IMR-90 (cell line): ENCODE data around the gene NUTM1. TPM values are rescaled to one million over a fixed set of nuclear protein-coding genes. Genes with fewer than 3 reads are reported as not detected.

Source experiments
- ATAC-seq: fragments of 200-7000 bp; cut with Tn5 transposase; 2 replicates; pipeline ENCODE4 v1.9.1; 2020; ENCODE audit warnings: low read depth, mild to moderate bottlenecking, moderate library complexity
- BruUV-seq: library from RNA; stranded (reverse); fragments of 400-500 nt; replicated peaks from 2 replicates; lab custom pipeline; 2021; lab: Mats Ljungman, UMichigan
- CTCF ChIA-PET: fragments of 300-600 bp; formaldehyde crosslinking; extraction: SDS; loops from one replicate; lab custom pipeline; 2021; ENCODE audit warnings: antibody characterized with exemption; lab: Yijun Ruan, JAX
- POLR2A ChIA-PET: fragments of 300-600 bp; sonication (Branson Sonifier 250); formaldehyde crosslinking; loops from one replicate; lab custom pipeline; 2022; ENCODE audit warnings: antibody characterized with exemption; ENCODE audit not compliant: unreplicated experiment; lab: Charles Lee
- DNase-seq: peaks from one replicate; pipeline ENCODE4 v3.0.0; 2013
- H2AFZ ChIP-seq: replicated peaks from 2 replicates; pipeline ENCODE3; 2013; ENCODE audit warnings: low read length, mild to moderate bottlenecking; ENCODE audit not compliant: poor library complexity
- H2AK5ac ChIP-seq: 2 replicates; pipeline ENCODE4 v1.6.1; 2013; ENCODE audit warnings: low read depth, low read length, inconsistent platforms
- H2AK9ac ChIP-seq: replicated peaks from 2 replicates; pipeline ENCODE3; 2013; ENCODE audit warnings: mild to moderate bottlenecking, low read depth, low read length, moderate library complexity; ENCODE audit not compliant: poor library complexity
- H2BK120ac ChIP-seq: 2 replicates; pipeline ENCODE4 v1.6.1; 2013; ENCODE audit warnings: low read depth, low read length, inconsistent platforms
- H2BK15ac ChIP-seq: 3 replicates; pipeline ENCODE4 v1.6.1; 2013; ENCODE audit warnings: low read depth, low read length, inconsistent platforms
- H2BK20ac ChIP-seq: 2 replicates; pipeline ENCODE4 v1.6.1; 2013; ENCODE audit warnings: low read depth, mild to moderate bottlenecking, inconsistent platforms, low read length, moderate library complexity
- H2BK5ac ChIP-seq: 2 replicates; pipeline ENCODE4 v1.6.1; 2013; ENCODE audit warnings: mild to moderate bottlenecking, low read depth, low read length, inconsistent platforms; ENCODE audit not compliant: poor library complexity, severe bottlenecking
- H3K14ac ChIP-seq: replicated peaks from 2 replicates; pipeline ENCODE4 v1.6.1; 2013; ENCODE audit warnings: low read depth, low read length, inconsistent platforms
- H3K18ac ChIP-seq: 2 replicates; pipeline ENCODE4 v1.6.1; 2013; ENCODE audit warnings: low read depth, low read length, control low read depth
- H3K23ac ChIP-seq: 2 replicates; pipeline ENCODE4 v1.6.1; 2013; ENCODE audit warnings: low read depth, low read length, inconsistent platforms
- H3K27ac ChIP-seq: 2 replicates; pipeline ENCODE4 v1.5.1; 2013; ENCODE audit warnings: mild to moderate bottlenecking, control low read depth, low read length; ENCODE audit not compliant: insufficient read depth
- H3K27me3 ChIP-seq: 2 replicates; pipeline ENCODE4 v1.6.1; 2013; ENCODE audit warnings: low read length; ENCODE audit not compliant: control insufficient read depth, insufficient read depth
- H3K36me3 ChIP-seq: 2 replicates; pipeline ENCODE4 v1.6.1; 2013; ENCODE audit warnings: low read length, mixed read lengths; ENCODE audit not compliant: control insufficient read depth, insufficient read depth
- H3K4ac ChIP-seq: 2 replicates; pipeline ENCODE4 v1.6.1; 2013; ENCODE audit warnings: low read depth, low read length, inconsistent platforms
- H3K4me1 ChIP-seq: 2 replicates; pipeline ENCODE4 v1.6.1; 2013; ENCODE audit warnings: low read length, mixed read lengths; ENCODE audit not compliant: control insufficient read depth, insufficient read depth
- H3K4me2 ChIP-seq: 2 replicates; pipeline ENCODE4 v1.6.1; 2013; ENCODE audit warnings: low read depth, mild to moderate bottlenecking, control low read depth, low read length, moderate library complexity
- H3K4me3 ChIP-seq: 2 replicates; pipeline ENCODE4 v1.5.1; 2013; ENCODE audit warnings: low read depth, mild to moderate bottlenecking, control low read depth, low read length, moderate library complexity; ENCODE audit not compliant: insufficient read depth
- H3K56ac ChIP-seq: 2 replicates; pipeline ENCODE4 v1.6.1; 2013; ENCODE audit warnings: low read length, inconsistent platforms; ENCODE audit not compliant: insufficient read depth; ENCODE audit errors: extremely low read depth
- H3K79me1 ChIP-seq, 2 experiments: 2 replicates each; pipeline ENCODE4 v1.6.1; 2013; ENCODE audit warnings: low read length in 2 of 2, inconsistent platforms in 1 of 2, low read depth in 1 of 2
- H3K9ac ChIP-seq: 2 replicates; pipeline ENCODE4 v1.6.1; 2013; ENCODE audit warnings: low read depth, low read length, control low read depth
- H3K9me1 ChIP-seq: 2 replicates; pipeline ENCODE4 v1.6.1; 2013; ENCODE audit warnings: low read length, inconsistent platforms; ENCODE audit not compliant: insufficient read depth
- H3K9me3 ChIP-seq: 2 replicates; pipeline ENCODE4 v1.6.1; 2013; ENCODE audit warnings: low read length; ENCODE audit not compliant: control insufficient read depth, insufficient read depth
- H4K20me1 ChIP-seq: 2 replicates; pipeline ENCODE4 v1.6.1; 2013; ENCODE audit warnings: low read length, inconsistent platforms; ENCODE audit not compliant: insufficient read depth
- H4K5ac ChIP-seq: 2 replicates; pipeline ENCODE4 v1.6.1; 2013; ENCODE audit warnings: mild to moderate bottlenecking, low read depth, low read length, control low read depth
- H4K8ac ChIP-seq, 2 experiments: 2 replicates each; pipeline ENCODE4 v1.6.1; 2013; ENCODE audit warnings: low read depth in 2 of 2, low read length in 2 of 2, control low read depth in 1 of 2, inconsistent platforms in 1 of 2
- H4K91ac ChIP-seq: 2 replicates; pipeline ENCODE4 v1.6.1; 2013; ENCODE audit warnings: low read depth, low read length, inconsistent platforms; ENCODE audit not compliant: insufficient read depth
- BHLHE40 ChIP-seq: fragments of 150-350 bp; IDR thresholded peaks from 2 replicates; pipeline ENCODE4 v1.6.1; 2016; ENCODE audit warnings: mild to moderate bottlenecking, low read depth, low read length
- CEBPB ChIP-seq: IDR thresholded peaks from 2 replicates; pipeline ENCODE4 v1.6.1; 2012; ENCODE audit warnings: low read depth, low read length, improper control_type of control experiment
- CTCF ChIP-seq: conservative IDR thresholded peaks from 2 replicates; pipeline ENCODE4 v1.5.1; 2012; ENCODE audit warnings: mild to moderate bottlenecking, low read depth, low read length, improper control_type of control experiment
- FOS ChIP-seq: fragments of 150-350 bp; IDR thresholded peaks from 2 replicates; pipeline ENCODE4 v1.6.1; 2016; ENCODE audit warnings: low read depth, low read length
- MAFK ChIP-seq: IDR thresholded peaks from 2 replicates; pipeline ENCODE4 v1.6.1; 2012; ENCODE audit warnings: low read depth, low read length, improper control_type of control experiment
- MAZ ChIP-seq: IDR thresholded peaks from 2 replicates; pipeline ENCODE4 v1.6.1; 2012; ENCODE audit warnings: low read depth, mild to moderate bottlenecking, low read length, improper control_type of control experiment, moderate library complexity, borderline replicate concordance
- MXI1 ChIP-seq: IDR thresholded peaks from 2 replicates; pipeline ENCODE4 v1.6.1; 2012; ENCODE audit warnings: low read depth, mild to moderate bottlenecking, low read length, moderate library complexity, borderline replicate concordance
- NFE2L2 ChIP-seq: fragments of 150-350 bp; IDR thresholded peaks from 2 replicates; pipeline ENCODE4 v1.6.1; 2016; ENCODE audit warnings: low read depth, mild to moderate bottlenecking, low read length
- SMC3 ChIP-seq: fragments of 150-350 bp; IDR thresholded peaks from 2 replicates; pipeline ENCODE4 v1.6.1; 2016; ENCODE audit warnings: low read depth, mild to moderate bottlenecking, antibody characterized with exemption, low read length, moderate library complexity
- WGBS, 2 experiments: methylation state at CpG; one replicate each; pipeline versions ENCODE4 v1.1.5 to v1.1.7; 2013; ENCODE audit warnings: missing lambda C conversion rate in 2 of 2; ENCODE audit not compliant: insufficient read length in 1 of 2; ENCODE audit errors: extremely low coverage in 2 of 2; 5-methylcytosine and 5-hydroxymethylcytosine counted together
- dilution Hi-C: fragments of 300-500 bp; cut with HindIII; formaldehyde crosslinking; loops from one replicate; pipeline ENCODE4 v1.14.3; 2018; ENCODE audit warnings: low sequenced_read_pairs; ENCODE audit not compliant: unreplicated experiment
- in situ Hi-C: fragments of 300-500 bp; cut with MboI; formaldehyde crosslinking; loops from 3 replicates; pipeline ENCODE4 v1.14.3; 2019; ENCODE audit warnings: low sequenced_read_pairs, inconsistent platforms, mixed read lengths
- intact Hi-C: fragments of 100-400 bp; cut with micrococcal nuclease; formaldehyde crosslinking; loops from 2 replicates; pipeline ENCODE4 v1.10.0; 2022
- polyA plus RNA-seq, 3 experiments: library from polyadenylated mRNA; depleted of rRNA; stranded (reverse); fragments of >200 nt; gene quantifications; 2 replicates each; pipeline ENCODE4 v1.2.3, GENCODE V29; 2012; ENCODE audit warnings: low replicate concordance in 1 of 3
- total RNA-seq: library from RNA; depleted of rRNA; stranded (reverse); fragments of >200 nt; gene quantifications from 2 replicates; pipeline ENCODE4 v1.2.3, GENCODE V29; 2012
- TF ChIP-seq, protein P1 (sequence below): fragments of 150-350 bp; IDR thresholded peaks from 2 replicates; pipeline ENCODE4 v1.6.1; 2016; ENCODE audit warnings: low read depth, mild to moderate bottlenecking, low read length, moderate library complexity, borderline replicate concordance
- TF ChIP-seq, protein P2 (sequence below): fragments of 150-350 bp; IDR thresholded peaks from 2 replicates; pipeline ENCODE4 v1.6.1; 2017; ENCODE audit warnings: mild to moderate bottlenecking, antibody characterized with exemption, low read length, low read depth

Gene NUTM1
- total and polyA plus RNA-seq, 2 of the 4 experiments (the other 2 are of a cell fraction), result not detected

DNA sequence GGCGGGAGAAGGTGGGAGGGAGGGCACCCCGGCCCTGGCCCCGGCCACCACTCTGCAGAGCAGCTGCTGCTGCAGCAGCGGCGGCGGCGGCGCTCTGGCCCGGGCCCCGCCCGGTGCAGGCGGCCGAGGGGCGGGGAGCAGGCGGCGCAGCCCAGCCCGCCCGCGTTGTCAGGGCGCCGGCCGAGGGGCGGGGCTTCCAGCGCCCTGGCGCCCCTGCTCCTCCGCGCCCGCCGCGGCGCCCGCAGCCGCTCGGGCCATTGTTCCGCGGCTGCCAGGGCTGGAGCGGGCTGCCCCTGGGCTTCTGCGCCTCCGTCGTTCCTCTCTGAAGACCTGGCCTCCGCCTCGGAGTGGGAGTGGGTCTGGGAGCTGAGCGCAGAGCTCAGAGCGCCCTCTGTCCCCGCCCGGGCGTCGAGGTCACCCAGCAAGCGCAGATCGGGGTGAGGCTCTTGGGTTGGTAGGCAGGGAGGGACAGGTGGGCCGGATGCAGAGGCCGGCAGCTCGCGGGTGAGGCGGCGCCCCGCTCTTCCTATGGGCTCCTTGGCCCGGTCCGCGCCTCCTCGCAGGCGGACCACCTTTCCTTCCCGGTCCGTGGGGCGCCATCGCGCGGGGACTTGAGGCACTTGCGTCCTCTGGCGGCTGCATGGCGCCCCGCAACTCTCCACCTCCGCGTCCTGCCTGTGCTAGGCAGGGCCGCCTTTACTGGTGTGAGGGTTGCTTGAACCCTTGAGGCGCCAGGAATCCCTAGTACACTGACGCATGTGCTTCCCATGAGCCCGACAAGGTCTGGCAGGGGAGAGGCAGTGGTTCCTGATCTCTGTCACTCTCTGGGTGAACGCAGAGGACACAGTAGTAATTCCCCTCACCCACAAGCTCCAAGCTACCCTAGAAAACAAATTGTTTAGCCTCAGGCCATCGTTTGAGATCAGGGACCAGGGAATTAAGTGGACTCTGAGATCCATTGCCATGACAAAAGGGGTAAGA, 24.3 kb downstream of the NUTM1 start, which contains the start of gene LPCAT4:
LPCAT4 (minus strand) TSS at position 96 of the 981 bp plus-strand sequence. CDS start 96 bp downstream, outside the sequence.
- Histone ChIP-seq H2AFZ (peak within 1 kb of the TSS; percentile 98), H3K9ac (peak within 1 kb of the TSS; percentile 93), H3K23ac (peak within 1 kb of the TSS; percentile 98), H4K20me1 (peaks cover 8% of the 10 kb centered on the region; the same call in 1 of the 2 replicates), H3K79me1 (peaks cover 23 to 39% of the 10 kb centered on the region in 2 experiments), H3K4ac (peak within 1 kb of the TSS; percentile 93), H3K4me3 (peak within 1 kb of the TSS; percentile 87), H3K56ac (peak within 1 kb of the TSS; percentile 40), H3K36me3 (peaks cover 4% of the 10 kb centered on the region), H2BK5ac (peak within 1 kb of the TSS; percentile 91), H2BK15ac (0 out of 3 replicates have a peak within 1 kb of the TSS, but pooled peaks have one; percentile 50), H3K9me3 (no peaks in the 10 kb centered on the region), H3K27me3 (no peaks in the 10 kb centered on the region), H4K91ac (peak within 1 kb of the TSS; percentile 74), H3K18ac (peak within 1 kb of the TSS; percentile 81), H3K9me1 (peaks cover 10% of the 10 kb centered on the region), H2BK120ac (peak within 1 kb of the TSS; percentile 82), H2AK9ac (peak within 1 kb of the TSS; percentile 96), H3K27ac (peak within 1 kb of the TSS; percentile 85), H3K4me1 (0 out of 2 replicates have a peak, but pooled peaks cover 3% of the 10 kb centered on the region), H2AK5ac (peak within 1 kb of the TSS; percentile 67), H3K4me2 (peak within 1 kb of the TSS; percentile 99), H3K14ac (peak within 1 kb of the TSS; percentile 99), H4K5ac (peak within 1 kb of the TSS; percentile 92), H4K8ac (peak within 1 kb of the TSS; percentile 57 to 88), H2BK20ac (peak within 1 kb of the TSS; percentile 15)
- ChIA-PET CTCF (interaction anchor here (0.5 to 1.7 kb wide), 15 partner anchors 9 to 288 kb away, joined by 3 to 5 read pairs (median 3); partner anchors contain the start of genes NOP10 and NUTM1), POLR2A (interaction anchor here (0.6 kb wide), 1 partner anchor 157 kb away, joined by 4 read pairs; the partner anchor contains the start of gene KATNBL1)
- intact Hi-C loops, result loop anchor here (1.0 to 10.0 kb wide), 4 partner anchors 24 to 303 kb away; partner anchors contain the start of genes NOP10 and NUTM1
- dilution Hi-C loops, result no loop called here
- in situ Hi-C loops, result loop anchor here (10.0 kb wide), 1 partner anchor 263 kb away; the partner anchor contains the start of genes EMC7 and PGBD4
- WGBS, 2 experiments, result 0% methylated on average over 29 of the region's 80 CpGs; no CpG with 5 or more reads in 1 of the 2 experiments
- peak; percentile 80 for DNase-seq
- ATAC-seq, result peak; percentile 94
- no TSS peak for BruUV-seq
- TF ChIP-seq BHLHE40 (no peak), MAZ (peak; percentile 72), FOS (no peak), CTCF (peak; percentile 87), MXI1 (peak; percentile 69; the same call in 1 of the 2 replicates), SMC3 (peak; percentile 76), CEBPB (no peak), NFE2L2 (no peak), MAFK (no peak)
- TF ChIP-seq, protein P1, sequence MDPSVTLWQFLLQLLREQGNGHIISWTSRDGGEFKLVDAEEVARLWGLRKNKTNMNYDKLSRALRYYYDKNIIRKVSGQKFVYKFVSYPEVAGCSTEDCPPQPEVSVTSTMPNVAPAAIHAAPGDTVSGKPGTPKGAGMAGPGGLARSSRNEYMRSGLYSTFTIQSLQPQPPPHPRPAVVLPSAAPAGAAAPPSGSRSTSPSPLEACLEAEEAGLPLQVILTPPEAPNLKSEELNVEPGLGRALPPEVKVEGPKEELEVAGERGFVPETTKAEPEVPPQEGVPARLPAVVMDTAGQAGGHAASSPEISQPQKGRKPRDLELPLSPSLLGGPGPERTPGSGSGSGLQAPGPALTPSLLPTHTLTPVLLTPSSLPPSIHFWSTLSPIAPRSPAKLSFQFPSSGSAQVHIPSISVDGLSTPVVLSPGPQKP, result no peak
- TF ChIP-seq, protein P2, sequence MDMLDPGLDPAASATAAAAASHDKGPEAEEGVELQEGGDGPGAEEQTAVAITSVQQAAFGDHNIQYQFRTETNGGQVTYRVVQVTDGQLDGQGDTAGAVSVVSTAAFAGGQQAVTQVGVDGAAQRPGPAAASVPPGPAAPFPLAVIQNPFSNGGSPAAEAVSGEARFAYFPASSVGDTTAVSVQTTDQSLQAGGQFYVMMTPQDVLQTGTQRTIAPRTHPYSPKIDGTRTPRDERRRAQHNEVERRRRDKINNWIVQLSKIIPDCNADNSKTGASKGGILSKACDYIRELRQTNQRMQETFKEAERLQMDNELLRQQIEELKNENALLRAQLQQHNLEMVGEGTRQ, result no peak
